ENCODE data around the gene GBP7.
"Not testable (repeated sequence)": the region's sequence is repeated elsewhere in the genome, so short reads cannot be mapped to it uniquely, and the experiment has no call there.

GBP7 gene

DNA sequence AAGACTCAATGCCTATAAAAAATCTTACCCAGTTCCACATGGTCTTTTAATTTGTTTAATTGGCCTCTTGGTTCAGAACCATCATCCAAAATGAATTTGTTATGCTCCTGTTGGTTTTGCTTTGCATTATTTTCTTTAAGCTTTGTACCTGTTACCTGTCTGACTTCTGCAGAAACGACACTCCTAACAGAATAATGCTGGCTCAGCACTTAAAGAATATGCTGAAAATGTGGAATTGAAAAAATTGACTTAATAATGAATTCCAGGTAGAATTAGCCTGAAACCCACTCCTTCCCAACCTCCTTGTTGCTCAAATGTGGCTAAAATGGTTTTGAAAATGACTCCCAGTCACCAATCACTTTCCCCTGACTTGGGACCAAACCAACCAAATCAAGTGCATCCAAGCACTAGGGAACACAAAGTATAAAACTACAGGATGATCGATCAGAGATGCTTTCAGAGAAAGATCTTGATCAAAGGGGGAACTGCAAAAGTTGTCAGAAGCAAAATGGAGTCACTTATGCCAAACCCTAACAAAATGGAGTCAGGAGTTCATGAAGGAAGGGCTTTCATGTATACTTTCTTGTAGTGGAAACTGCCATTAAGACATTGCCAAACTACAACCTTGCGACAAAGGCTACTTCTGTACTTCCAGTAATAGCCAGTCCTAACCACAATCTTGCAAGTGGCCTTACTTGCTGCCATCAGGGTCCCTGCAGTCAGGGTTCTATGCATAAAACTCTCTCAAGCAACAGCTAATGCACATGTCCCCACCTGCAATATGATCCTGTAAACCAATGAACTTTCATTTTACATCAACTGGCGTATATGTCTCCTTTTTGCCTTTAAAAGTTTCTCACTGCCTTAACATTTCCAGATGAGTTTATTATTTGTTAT, 5.4 kb downstream of the GBP7 start:
- no peak for DNase-seq

DNA sequence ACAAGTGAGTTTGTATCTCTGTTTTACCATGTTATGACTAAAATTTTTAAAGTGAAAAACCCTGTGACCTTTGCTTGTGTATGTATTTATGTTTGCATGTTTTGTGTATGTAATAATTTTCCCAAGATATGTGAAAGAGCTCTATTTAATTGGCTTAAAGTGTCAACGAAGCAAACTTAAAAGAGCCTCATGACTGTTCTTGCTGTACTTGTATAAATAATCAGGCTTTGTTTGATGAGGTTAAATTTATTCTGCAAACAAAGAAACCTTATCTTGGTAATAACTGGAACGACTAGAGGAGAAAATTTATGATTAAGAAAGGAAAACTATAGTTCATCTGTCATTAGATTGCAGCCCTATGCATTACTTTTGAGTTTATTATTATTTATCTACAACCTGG, 6.6 kb downstream of the GBP7 start:
- DNase-seq, result no peak

DNA sequence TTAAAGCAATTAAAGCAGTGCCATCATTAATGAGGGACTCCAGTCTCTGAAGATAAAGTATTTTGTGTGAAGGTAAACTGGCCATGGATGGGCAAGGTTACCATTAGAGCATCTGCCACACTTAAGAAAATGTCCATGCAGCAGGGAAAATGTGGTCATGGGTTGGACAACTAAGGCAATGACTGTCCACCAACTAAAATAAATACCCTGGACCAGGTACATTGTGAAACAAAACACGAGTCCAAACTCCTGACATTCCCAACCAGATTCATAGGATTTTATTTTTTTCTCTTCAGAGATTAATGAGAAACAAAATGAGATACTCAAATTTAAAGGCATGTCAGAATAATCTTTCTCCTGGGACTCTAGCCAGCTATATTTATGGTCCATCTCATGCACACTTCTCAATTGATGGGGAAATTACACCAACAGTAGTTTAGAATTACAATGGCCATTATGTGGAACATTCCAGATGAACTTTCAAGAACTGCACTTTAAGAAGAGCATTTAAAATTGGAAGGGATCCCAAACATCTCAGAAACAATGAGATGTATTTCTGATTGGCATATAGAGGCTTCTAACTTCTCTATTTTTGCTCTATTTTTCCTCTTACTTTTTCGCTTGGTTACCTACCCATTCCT, 8.1 kb downstream of the GBP7 start:
- DNase-seq, result no peak

DNA sequence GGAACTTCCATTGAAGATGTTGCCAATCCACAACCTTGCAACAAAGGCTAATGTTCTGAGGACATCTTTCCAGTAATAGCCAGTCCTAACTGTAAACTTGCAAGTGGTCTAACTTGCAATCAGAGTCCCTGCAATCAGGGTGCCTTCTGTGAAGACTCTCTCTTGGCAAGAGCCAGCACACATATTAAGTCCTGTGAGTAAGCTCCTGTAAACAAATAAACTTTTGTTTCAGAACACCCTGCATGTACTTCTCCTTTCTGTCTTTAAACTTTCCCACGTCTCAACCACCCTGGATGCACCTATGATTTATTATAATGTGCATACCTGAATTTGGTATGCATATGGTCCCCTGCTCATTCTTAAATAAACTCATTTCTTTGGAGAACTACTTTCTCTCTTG, 9.1 kb downstream of the GBP7 start:
- DNase-seq, result no peak

DNA sequence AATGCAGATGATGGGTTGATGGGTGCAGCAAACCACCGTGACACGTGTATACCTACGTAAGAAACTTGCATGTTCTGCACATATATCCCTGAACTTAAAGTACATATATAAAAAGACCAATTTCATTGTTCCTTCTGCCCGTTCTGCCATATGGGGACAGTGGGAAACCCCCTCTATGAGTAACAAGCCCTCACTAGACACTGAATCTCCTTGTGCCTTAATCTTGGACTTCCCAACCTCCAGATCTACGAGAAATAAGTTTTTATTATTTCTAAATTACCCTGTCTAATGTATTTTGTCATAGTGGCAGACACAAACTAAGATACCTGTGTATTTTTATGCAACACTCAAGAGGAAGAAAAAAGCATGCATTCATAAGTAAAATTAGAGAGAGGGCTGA, 10.0 kb downstream of the GBP7 start:
- DNase-seq, result no peak

DNA sequence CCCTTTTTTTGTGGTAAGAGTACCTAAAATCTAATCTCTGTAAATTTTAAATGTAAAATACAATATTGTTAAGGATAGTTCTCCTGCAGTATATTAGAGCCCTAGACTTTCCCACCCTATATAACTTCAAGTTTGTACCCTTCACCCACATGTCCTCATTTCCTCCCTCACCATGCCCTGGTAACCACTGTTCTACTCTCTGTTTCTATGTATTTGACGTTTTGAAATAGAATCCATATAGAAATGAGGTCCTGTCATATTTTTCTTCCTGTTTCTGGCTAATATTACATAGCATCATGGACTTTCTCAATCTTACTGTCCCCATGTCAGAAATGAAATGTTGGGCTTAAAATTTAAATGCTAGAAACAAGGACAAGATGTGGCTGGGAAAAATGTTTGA, 24.8 kb downstream of the GBP7 start:
- no peak for DNase-seq

DNA sequence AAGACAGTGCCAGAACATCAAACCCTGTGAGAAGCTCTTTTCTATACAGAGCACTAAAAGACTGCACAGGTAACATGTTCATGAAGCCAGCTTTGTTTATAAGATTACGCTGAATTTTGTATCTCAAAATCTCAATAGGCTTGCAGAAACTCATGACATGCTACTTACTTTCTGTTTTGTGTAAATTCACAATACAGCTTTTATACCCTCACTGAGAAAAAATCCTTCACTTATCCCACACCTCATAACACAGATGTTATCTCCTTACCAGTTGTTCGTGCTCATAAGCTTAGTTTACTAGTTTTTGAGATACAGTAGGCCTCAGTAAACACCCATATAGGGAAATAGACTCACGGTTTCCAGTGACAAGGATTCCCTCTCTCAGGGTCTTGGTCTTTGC, 25.8 kb downstream of the GBP7 start:
- DNase-seq, result no peak

DNA sequence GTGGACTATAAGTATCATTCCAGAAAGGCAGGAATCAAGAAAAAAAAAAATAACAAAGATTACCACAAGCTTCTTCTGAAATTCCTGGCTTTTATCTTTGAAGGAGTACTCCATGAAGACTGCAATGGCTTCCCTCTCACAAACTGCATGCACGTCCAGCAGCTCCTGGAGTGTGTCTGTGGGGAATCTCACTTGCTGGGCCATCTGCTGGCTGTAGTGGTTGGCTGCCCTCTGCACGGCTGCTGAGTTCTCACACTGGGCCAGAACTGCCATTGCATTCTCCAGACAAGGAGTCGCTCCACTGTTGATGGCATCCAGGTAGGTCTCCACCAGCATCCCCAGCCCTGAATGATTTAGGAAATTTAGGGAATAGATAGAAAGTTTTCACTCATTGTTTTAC, 26.6 kb downstream of the GBP7 start:
- no peak for DNase-seq

DNA sequence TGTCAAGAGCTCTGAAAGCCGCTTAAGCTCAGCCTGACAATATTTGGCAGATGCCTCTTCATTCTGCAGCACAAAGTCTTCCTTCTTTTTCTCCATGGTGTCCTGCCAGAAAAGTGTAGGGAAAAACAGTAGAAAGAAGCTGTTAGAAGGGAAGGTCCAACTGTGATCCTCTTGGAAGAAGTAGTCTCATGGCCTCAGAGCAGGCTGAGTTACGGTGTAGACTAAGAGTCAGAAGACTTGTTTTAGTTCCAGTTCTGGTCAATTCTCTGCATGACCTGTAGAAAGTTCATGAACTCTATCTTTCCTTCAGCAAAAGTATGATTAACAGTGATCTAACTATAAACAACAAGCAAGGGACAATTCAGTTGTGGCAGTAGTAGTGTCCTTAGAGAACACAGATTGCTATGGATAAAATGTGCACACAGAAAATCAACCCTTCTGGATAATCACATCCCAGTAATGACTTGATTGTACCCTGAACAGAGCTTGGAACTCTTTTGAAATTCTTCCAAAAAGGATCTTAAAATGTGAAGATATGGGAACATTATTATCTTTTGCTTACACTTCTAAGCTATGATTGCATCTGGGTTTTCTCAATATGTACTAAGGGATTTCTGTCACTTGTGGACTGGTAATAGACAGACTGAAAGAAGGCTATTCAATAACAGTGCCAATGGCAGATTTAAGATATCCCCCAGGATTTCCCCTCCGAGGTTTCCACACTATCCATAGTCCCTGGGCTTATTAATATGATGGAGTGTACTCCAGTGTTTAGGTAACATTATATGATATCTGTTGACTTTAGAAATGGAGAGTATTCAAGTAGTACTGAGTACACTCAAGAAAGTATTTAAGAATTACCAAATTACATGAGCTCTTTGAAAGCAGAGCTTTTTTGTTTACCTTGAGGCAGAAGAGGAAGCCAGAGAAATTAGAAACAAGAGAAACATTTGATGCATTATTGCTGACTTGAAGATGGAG, 27.8 kb downstream of the GBP7 start:
- no peak for DNase-seq

DNA sequence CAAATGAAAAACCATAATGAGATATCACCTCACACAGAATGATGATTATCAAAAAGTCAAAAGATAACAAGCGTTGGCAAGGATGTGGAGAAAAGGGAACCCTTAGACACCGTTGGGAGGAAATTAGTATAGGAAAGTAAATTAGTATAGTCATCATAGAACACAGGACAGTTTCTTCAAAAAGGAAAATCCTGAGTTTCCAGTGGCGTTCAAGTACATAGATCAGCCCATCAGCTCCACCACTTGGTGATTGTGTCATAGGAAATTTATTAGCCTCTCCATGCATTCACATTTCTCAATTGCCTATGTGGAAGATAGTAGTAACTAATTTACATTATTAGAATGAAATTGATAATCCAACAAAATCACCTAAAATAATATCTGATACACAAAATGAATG, 29.1 kb downstream of the GBP7 start:
- no peak for DNase-seq

DNA sequence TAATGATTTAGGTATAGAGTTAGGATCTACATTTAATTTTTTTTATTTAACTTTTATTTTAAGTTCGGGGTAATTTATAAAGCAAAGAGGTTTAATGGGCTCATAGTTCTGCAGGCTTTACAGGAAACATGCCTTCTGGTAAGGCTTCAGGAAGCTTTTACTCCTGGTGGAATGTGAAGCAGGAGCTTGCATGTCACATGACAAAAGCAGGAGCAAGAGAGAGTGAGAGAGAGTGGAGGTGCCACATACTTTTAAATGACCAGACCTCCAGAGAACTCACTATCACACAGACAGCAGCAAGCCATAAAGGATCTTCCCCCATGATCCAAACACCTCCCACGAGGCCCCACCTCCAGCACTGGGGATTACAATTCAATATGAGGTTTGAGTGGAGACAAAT, 32.3 kb downstream of the GBP7 start:
- DNase-seq, result no peak

DNA sequence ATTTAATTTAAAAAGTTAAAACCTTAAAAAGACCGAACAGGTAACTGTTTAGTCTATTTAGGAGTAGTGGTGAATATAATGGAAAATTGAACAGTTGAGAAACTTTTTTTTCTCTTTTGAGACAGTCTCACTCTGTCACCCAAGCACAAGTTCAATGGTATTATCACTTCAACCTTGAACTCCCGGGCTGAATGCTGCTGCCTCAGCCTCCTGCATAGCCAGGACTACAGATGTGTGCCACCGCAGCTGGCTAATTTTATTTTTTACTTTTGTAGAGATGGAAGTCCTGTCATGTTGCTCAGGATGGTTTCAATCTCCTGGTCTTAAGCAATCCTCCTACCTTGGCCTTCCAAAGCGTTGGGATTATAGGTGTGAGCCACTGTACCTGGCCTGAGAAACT, 33.6 kb downstream of the GBP7 start:
- DNase-seq, result no peak

DNA sequence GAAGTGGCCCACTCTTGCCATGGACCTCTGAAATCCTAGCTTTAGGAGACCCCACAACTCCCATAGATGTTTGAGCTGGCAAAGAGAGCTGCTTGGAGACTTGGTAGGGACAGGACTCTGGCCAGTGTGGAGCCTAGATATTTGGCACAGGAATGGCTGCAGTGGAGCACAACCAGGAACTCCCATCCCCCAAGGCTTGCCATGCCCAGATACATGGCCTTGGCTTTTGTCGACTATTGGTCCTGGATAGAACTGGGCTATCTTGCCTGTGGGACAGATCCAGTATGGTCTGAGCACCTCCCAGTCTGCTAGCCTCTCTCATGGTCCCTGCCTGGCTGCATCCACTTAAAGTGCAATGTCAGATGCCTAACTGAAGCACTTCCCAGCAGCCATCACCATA, 42.1 kb downstream of the GBP7 start:
- DNase-seq, result no peak

DNA sequence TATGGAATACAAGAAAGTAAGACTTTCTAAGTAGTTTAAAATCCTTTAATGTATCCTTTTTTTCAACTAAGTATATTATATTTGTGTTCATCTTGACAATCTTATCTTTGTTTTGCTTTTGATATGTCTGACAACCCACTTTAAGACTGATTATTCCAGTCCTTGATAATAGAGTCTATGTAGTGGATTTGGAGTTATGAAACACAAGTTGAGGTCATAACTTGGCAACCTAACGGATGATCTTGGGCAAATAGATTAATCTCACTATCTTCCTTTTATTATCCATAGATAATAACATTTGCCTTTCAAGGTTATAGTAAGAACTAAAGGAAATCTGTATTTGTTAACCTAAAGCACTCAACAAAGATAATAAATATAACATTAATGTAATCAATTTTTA, 45.1 kb downstream of the GBP7 start:
- DNase-seq, result no peak

DNA sequence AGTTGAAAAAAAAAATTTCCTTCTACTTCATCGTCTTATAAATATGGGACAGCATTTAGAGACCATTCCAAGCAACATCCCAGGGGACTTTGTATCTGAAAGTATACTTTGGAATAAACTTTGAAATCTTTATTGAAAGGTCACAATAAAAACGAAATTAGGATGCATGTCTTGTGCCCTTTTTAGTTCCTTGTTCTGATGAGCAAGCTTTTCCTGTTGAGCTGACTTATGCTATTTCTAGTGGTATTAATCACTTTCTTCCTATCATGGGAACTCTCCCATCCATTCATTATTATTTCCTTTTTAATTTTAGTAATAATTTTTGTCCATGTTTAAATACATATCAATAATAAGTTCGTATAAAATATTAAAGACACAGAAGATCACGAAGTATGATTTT, 45.9 kb downstream of the GBP7 start:
- no peak for DNase-seq

DNA sequence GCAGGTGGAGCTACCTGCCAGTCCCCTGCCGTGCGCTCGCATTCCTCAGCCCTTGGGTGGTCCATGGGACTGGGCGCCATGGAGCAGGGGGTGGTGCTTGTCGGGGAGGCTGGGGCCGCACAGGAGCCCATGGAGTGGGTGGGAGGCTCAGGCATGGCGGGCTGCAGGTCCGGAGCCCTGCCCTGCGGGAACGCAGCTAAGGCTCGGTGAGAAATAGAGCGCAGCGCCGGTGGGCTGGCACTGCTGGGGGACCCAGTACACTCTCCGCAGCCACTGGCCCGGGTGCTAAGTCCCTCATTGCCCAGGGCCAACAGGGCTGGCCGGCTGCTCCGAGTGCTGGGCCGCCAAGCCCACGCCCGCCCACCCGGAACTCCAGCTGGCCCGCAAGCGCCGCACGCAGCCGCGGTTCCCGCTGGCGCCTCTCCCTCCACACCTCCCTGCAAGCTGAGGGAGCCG, 47.8 kb downstream of the GBP7 start:
- DNase-seq, result not testable (repeated sequence)

DNA sequence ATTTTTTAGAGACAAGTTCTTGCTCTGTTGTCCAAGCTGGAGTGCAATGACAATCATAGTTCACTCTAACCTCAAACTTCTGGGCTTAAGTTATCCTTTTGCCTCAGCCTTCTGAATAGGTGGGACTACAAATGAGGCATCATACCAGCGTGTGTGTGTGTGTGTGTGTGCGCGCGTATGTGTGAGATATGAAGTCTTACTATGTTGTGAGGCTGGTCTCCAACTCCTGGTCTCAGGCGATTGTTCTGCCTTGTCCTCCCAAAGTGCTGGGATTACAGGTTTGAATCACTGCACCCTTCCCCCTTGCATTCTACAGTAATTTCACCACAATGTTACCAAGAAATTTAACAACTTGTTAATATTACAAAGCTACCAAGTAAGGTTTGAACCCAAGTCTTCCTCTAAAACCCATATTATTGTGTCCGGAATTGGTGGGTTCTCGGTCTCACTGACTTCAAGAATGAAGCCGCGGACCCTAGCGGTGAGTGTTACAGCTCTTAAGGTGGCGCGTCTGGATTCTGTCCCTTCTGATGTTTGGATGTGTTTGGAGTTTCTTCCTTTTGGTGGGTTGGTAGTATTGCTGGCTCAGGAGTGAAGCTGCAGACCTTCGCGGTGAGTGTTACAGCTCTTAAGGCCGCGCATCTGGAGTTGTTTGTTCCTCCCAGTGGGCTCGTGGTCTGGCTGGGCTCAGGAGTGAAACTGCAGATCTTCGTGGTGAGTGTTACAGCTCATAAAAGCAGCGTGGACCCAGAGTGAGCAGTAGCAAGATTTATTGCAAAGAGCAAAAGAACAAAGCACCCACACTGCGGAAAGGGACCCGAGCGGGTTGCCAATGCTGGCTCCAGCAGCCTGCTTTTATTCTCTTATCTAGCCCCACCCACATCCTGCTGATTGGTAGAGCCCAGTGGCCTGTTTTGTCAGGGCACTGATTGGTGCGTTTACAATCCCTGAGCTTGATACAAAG, 48.9 kb downstream of the GBP7 start:
- not testable (repeated sequence) for DNase-seq

DNA sequence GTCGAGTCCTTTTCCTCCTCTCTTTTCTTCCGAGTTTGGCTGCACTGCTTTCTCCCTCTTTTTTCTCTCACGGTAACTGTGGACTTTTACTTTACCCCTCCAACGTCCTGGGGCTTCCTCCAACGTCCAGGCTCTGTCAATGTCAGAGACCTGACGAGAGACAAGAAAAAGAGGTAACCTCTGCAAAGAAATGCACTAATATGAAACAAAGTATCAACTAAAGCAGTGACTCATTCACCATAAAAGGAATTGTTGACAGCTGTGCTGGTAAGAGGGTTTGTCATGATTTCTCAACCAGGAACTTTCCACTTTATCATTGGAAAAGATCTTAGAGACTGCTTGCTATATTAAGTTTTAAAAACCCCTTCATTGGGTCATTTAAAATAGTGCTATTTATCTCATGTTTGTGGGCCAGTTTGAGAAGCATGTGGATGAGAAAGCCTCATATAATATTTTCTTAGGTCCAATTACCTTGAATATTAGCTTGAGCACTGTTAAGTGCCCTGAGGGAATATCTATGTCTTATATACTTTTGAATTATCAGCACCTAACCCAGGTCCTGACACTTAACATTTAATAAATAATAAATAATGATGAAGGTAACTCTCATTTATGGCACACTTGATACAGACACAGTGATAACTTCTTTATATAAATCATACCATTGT, 49.8 kb downstream of the GBP7 start, which contains the start of gene GBP2:
TSS of gene GBP2 (minus strand) at position 202 of the 668 bp plus-strand sequence. CDS start 4,148 bp downstream, outside the sequence.
- no peak for DNase-seq

DNA sequence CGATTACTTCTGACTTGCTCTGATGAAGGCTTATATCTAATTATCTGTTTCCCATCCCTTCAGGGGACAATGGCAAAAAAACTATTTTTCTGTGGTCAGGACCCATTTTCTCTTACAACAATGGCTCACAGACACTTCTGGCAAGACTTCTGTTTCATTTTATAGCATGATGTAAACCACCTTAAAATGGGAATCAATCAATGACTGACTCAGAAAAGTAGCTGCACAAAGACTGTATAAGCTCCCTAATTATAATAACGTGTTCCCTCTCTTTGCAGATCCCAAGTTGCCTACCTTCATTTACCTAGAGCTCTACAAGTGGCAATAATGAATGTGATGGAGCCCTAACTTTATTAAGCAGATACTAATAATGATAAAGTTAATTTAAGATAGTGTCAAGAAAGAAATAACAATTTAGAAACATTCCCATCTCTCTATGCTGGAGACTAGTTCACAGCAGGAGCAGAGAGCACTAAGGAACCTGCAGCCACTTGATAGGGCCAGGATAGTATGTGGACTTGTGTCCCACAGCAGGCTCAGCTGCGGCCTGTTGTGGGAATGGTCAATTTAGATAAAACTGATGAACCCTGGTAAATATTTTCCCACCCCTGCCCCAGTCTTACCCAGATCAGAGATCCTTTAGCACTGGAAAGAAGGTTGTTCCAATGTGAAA, 50.4 kb downstream of the GBP7 start:
- DNase-seq, result no peak

DNA sequence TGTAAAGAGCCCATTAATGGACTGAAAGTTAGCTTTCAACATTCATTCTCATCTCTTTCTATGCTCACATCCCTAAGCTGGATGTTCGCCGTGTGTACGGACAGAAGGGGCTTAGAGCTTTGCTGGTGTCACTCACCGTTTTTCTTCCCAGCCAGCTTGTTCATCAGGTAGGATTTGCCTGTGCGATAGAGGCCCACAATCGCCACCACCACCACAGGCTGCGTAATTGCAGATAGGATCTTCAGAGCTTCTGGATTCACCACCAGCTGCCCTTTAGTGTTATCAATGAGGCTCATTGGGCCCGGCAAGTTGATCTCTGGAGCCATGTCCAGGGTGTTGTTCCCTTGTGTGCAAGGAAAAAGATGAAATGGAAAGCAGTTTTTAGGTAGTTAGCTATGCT, 54.2 kb downstream of the GBP7 start:
- DNase-seq, result no peak

DNA sequence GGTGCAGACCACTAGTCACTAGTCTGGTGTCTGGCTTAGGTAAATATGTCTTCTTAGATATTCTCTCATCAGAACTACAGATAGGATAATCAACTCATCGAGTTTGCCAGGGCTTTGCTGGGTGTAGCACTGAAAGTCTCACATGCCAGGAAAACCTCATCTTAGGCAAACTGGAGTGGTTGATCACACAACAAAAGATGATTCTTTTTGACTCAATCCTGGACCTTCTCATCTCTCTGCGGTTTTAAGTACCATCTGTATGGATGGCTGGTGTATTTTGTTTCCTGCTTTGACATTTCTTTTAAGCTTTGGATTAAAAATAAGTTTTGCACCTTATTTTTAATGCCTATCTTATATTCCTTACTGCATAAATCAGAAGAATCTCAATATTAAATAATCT, 61.1 kb downstream of the GBP7 start:
- DNase-seq, result no peak

Measured in cerebellar nuclear complex (tissue), 1 donor.